Activated CD8-positive, alpha-beta memory T cell treated with anti-CD3 and anti-CD28 coated beads for 36 hours (primary cell): ENCODE data around the gene MRC2. TPM values are rescaled to one million over a fixed set of nuclear protein-coding genes. Genes with fewer than 3 reads are reported as not detected.

Experiments
- CTCF ChIA-PET: fragments of 350-600 bp; sonication (Branson Sonifier 250); formaldehyde crosslinking; loops from one replicate; lab custom pipeline; 2021; ENCODE audit warnings: antibody characterized with exemption; lab: Charles Lee
- POLR2A ChIA-PET: fragments of 350-600 bp; sonication (Branson Sonifier 250); formaldehyde crosslinking; loops from one replicate; lab custom pipeline; 2021; ENCODE audit warnings: antibody characterized with exemption; lab: Charles Lee
- total RNA-seq, 2 experiments: library from RNA; stranded (reverse); gene quantifications; one replicate each; pipeline ENCODE4 v1.2.3, GENCODE V29; 2021

MRC2 gene
- total RNA-seq, 2 experiments from 2014 or later: 4.5 to 4.7 TPM

DNA sequence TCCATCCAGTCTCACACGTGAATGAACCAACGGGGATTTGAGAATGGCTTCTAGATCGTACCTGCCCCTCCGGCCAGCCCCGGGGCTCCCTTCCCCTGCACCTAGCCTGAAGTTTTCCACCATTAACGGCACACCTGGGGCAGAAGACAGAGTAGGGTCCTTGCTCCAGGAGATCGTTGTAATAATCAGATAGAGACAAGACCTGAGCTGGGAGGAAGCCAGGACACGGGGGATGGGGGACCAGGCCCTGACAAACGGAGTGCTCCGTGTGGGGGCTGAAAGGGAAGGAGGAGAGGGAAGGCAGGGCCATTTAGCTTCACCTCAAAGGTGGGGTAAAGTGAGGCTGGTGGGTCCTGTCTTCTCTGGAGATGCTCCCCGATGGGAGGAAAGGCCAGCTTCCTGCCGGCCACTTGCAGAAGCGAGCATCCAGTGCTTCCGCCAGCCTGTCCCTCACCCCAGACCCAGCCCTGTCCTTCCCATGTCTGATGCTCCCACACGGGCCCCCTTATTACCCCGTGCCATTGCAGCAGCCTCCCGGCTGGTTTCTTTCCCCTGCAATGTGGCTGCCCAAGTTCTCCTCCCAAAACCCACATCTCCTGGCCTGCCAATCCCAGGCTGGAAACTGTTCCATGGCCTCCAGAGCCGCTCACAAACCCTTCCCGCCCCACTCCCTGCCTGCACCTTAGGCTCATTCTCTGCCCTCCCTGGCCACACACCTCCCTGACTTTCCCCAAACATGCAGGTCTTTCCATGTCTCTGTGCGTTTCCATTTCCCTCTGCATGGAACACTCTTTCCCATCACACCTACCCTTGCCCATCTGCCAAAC is 79.3 kb downstream of the MRC2 start:
- CTCF ChIA-PET: interaction anchor here (0.9 to 1.4 kb wide), 2 partner anchors 17 to 260 kb away, joined by 3 to 4 read pairs; no protein-coding TSS in a partner anchor
- POLR2A ChIA-PET: no interaction called here

GRCh38 chr17:62707425-62707739 is 79.9 kb downstream of the MRC2 start:
- ChIA-PET CTCF (interaction anchor here (1.3 kb wide), 1 partner anchor 13 kb away, joined by 4 read pairs; no protein-coding TSS in a partner anchor), POLR2A (no interaction called here)

DNA sequence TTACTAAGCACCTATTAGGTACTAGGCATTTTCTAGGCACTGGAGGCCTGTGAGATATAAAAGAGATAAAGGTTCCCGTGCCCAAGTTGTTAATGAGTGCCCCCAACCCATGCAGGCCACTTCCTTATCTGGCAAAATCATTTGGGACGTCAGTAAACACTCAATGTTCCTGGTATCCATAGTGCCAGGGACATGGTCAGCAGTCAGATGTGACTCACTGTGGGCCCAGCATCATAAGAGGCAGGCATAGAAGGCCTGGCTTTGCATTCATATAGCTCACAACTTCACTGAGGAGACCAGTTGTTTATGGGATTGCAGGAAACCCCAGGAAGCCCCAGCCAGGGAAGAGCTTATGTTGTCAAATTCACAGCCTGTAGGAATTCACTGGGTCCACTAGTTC is 81.1 kb downstream of the MRC2 start:
- CTCF ChIA-PET: interaction anchor here (1.3 kb wide), 1 partner anchor 12 kb away, joined by 4 read pairs; no protein-coding TSS in a partner anchor
- POLR2A ChIA-PET: no interaction called here

DNA sequence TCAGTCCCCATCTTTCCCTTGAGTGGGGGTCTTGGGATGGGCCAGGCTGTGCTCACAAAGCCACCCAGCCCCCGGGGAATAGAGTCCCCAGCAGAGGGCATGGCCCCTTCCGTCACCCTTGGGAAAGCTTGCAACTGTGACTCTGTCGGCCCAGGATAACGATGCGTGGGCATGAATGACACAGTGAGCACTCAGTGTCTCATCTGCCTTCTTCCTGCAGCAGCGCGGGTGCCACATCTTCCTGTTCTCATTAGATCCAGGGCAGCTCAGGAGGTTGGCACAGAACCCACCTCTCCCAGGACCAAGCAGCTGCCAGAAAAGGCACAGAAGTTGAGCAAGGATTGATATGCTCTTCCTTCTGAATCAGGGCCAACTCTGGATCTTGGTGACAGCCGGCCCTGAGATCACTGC is 84.7 kb downstream of the MRC2 start:
- ChIA-PET CTCF (no interaction called here), POLR2A (no interaction called here)

DNA sequence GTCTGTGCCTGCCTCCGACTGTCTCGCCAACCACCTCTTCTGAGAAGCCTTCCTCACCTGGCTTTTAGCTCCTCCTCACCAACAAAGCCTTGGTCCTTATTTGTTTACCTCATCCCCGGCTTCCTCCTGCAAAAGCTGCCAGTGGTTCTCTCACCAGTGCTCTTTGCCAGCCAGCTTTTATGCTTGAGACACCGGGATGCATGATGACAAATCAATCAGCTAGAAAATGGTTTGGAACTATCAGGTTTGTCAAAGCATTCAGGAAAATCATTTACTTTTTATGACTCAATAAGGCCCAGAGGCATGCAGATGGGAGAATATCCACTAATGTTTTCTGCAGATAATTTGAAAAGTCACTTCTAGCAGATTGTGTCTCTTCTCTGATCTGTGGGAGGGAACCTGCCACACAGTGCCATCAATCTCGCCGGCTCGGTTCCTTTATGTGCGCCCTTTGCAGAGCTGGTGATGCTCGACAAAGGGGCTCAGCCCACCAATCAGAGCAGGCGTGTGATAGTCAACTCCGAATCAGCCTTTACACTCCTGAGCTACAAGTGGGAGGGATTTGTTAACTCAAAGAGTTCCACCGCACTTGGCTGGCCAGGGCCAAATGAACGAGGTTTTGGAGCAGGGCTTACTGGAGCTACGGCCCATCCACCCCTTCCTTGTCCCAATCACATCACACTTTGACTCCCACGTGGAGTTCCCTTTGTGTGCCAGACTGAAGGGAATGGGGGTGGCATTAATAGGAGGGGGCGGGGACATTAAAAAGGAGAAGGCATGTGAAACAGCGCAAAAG is 85.8 kb downstream of the MRC2 start:
- CTCF ChIA-PET: no interaction called here
- POLR2A ChIA-PET: no interaction called here

DNA sequence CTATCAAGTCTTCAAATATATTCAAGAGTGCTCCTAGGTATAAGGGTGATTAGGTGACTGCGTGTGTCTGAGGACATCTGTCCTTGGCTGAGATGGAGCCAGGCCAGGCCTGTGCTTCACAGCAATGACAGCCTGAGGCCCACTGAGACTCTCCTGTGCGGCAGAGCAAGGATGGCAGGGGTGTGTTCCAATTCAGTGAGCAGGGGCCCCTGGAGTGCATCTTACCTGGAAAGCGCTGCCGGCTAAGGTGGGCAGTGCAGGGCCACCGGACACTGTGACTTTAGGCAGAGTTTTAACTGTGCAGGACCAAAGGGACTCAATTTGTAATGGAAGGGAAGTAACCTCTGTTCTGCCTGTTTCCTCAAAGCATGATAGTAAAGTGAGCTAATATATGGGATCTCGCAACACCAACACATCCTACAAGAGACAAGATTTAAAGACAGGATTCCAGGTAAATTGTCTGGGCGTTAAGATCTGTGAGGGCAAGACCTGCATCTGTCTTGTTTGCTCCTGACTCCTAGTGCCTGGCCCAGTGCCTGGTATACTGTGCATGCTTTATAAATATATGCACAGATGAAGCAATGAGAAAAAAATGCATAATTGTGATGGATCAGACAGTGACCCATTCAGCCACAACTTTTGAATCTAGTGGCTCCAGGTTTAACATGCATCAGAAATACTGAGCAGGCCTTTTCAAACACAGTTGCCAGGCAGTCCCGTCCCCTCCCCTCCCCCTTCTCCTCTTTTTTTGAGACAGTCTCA is 86.7 kb downstream of the MRC2 start:
- ChIA-PET POLR2A (no interaction called here), CTCF (interaction anchor here (0.9 kb wide), 1 partner anchor 10 kb away, joined by 3 read pairs; no protein-coding TSS in a partner anchor)

- ChIA-PET CTCF (interaction anchor here (0.7 kb wide), 2 partner anchors 17 to 600 kb away, joined by 3 read pairs; no protein-coding TSS in a partner anchor), POLR2A (no interaction called here)
These were observed 88.5 kb downstream of the MRC2 start for GRCh38 chr17:62715882-62716390.

DNA sequence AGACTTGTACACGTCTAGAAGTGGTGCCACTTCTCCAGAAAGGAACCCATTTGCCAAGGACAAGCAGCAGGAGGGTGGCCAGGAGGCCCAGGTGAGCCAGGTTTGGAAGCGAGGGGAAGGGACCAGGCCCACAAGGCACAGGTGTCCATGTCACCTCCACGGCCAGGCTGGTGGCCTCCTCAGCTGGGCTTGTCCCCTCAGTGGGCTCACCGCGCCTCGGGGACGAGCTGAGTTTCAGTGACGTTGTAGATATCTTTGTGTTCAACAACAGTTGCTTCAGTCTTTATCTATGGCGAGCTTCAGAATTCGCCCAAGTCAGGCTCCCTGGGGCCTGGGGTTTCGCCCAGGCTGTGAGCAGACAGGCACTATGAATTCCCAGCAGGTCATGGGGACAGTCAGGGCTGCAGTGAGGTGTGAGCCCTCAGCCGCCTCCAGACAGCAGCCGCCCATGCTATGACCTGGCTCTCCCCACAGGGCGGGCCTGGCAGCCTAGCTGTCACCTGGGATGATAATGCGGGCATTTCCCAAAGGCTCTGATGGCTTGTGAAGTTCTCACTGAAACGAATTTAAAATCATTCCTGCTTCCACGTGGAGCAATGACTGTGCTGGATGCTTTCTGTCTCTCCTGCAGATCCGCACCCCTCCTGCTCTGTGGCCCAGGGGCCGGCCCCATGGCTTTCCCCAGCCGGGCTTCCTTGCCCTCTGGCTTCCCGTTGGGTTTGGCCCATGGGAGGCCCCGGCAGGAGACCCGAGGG is 89.5 kb downstream of the MRC2 start:
- POLR2A ChIA-PET: no interaction called here
- CTCF ChIA-PET: interaction anchor here (0.7 kb wide), 1 partner anchor 599 kb away, joined by 3 read pairs; no protein-coding TSS in a partner anchor

- CTCF ChIA-PET: no interaction called here
- POLR2A ChIA-PET: no interaction called here
These were observed 90.1 kb downstream of the MRC2 start for GRCh38 chr17:62717589-62717855.

GRCh38 chr17:62717889-62718288 is 90.4 kb downstream of the MRC2 start:
- ChIA-PET CTCF (no interaction called here), POLR2A (no interaction called here)

GRCh38 chr17:62718429-62718828 is 91.0 kb downstream of the MRC2 start:
- POLR2A ChIA-PET: no interaction called here
- CTCF ChIA-PET: no interaction called here

GRCh38 chr17:62719586-62719985 is 92.1 kb downstream of the MRC2 start:
- CTCF ChIA-PET: interaction anchor here (1.4 kb wide), 1 partner anchor 12 kb away, joined by 4 read pairs; no protein-coding TSS in a partner anchor
- POLR2A ChIA-PET: no interaction called here

- POLR2A ChIA-PET: no interaction called here
These were observed 92.8 kb downstream of the MRC2 start for GRCh38 chr17:62720126-62720850.

DNA sequence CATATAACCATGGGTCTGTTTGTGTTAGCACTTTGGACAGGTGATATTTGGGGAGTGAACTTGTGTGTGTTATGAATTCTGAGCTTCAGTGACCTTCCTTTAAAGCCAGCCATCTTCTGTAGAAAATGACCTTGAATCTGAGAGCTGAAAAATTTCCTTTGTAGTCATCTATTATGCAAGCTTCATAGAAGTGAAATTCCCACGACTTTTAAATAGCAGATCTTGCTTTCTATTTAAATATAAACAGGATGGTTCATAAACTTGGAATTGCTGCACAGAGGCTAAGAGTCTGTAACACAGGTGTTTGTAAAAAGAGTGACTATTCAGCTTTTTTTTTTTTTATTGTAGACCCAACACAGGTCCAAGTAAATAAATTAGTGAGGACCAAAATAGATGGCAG is 95.2 kb downstream of the MRC2 start:
- ChIA-PET POLR2A (interaction anchor here (0.6 kb wide), 1 partner anchor 22 kb away, joined by 4 read pairs; no protein-coding TSS in a partner anchor), CTCF (interaction anchor here (0.6 kb wide), 1 partner anchor 1143 kb away, joined by 3 read pairs; no protein-coding TSS in a partner anchor)

More at GRCh38 chr17:62720126-62720850, 92.8 kb downstream of the MRC2 start:
- CTCF ChIA-PET: interaction anchor here (1.4 kb wide), 1 partner anchor 12 kb away, joined by 4 read pairs; no protein-coding TSS in a partner anchor

- POLR2A ChIA-PET: interaction anchor here (0.5 to 0.6 kb wide), 2 partner anchors 229 to 241 kb away, joined by 3 to 4 read pairs; no protein-coding TSS in a partner anchor
- CTCF ChIA-PET: interaction anchor here (0.7 to 1.1 kb wide), 4 partner anchors 9 to 546 kb away, joined by 3 to 4 read pairs (median 3); no protein-coding TSS in a partner anchor
These were observed 96.4 kb downstream of the MRC2 start for GRCh38 chr17:62723842-62724241.

- ChIA-PET CTCF (interaction anchor here (0.7 to 1.1 kb wide), 4 partner anchors 10 to 516 kb away, joined by 3 to 4 read pairs (median 3); no protein-coding TSS in a partner anchor), POLR2A (no interaction called here)
These were observed 97.1 kb downstream of the MRC2 start for GRCh38 chr17:62724398-62725146.

DNA sequence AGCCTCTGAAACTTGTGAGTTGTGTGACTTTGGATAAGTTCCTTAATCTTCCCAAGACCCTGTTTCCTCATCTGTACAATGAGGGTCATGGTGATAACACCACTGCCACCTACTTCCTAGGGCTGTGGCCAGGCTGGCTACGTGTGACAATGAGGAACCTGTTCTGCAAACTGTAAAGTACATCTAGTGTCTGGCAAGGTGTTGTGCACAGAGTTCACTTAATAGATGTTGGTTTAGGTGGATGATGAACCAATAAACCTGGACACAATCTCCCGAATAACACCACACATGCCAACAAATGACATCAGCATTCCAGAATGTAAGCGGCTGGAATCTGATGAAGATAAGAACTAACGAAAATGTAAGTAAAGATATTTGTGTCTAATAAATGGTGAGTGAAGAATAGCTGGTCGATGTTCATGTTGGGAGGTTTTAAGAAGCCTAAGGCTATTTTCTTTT is 98.3 kb downstream of the MRC2 start:
- POLR2A ChIA-PET: no interaction called here
- CTCF ChIA-PET: no interaction called here
